GM21360 (cell line): ENCODE data around the gene MEPCE.

Source experiments
- ATAC-seq: cut with Tn5 transposase; IDR thresholded peaks from one replicate; pipeline ENCODE4 v1.9.1; 2021; ENCODE audit warnings: mild to moderate bottlenecking, moderate library complexity; ENCODE audit not compliant: unreplicated experiment

Gene MEPCE

GRCh38 chr7:100457033-100457432 is 27.4 kb downstream of the MEPCE start:
- ATAC-seq = no peak

GRCh38 chr7:100464210-100464660 is 34.6 kb downstream of the MEPCE start, which contains the start of gene SPACDR:
Gene SPACDR, minus strand, starts transcription at chr7:100464260. Its CDS starts 235 bp downstream, at chr7:100464025.
- no peak for ATAC-seq

- no peak for ATAC-seq
These were observed 35.2 kb downstream of the MEPCE start for GRCh38 chr7:100464791-100465190.

- no peak for ATAC-seq
These were observed 35.7 kb downstream of the MEPCE start for GRCh38 chr7:100465299-100465698.

GRCh38 chr7:100465702-100466311 is 36.2 kb downstream of the MEPCE start:
- no peak for ATAC-seq

- ATAC-seq = no peak
These were observed 37.3 kb downstream of the MEPCE start for GRCh38 chr7:100466653-100467605.

- ATAC-seq = no peak
These were observed 38.2 kb downstream of the MEPCE start for GRCh38 chr7:100467638-100468373.

GRCh38 chr7:100469227-100470044 is 39.8 kb downstream of the MEPCE start:
- peak; percentile 50 for ATAC-seq

- ATAC-seq = no peak
These were observed 41.4 kb downstream of the MEPCE start for GRCh38 chr7:100471021-100471420.

GRCh38 chr7:100472121-100472851 is 42.7 kb downstream of the MEPCE start:
- ATAC-seq = no peak

GRCh38 chr7:100472854-100473499 is 43.3 kb downstream of the MEPCE start:
- ATAC-seq = no peak

- ATAC-seq = no peak
These were observed 45.9 kb downstream of the MEPCE start for GRCh38 chr7:100475549-100475948.

GRCh38 chr7:100476101-100476780 is 46.6 kb downstream of the MEPCE start:
- ATAC-seq = no peak

GRCh38 chr7:100476903-100477870 is 47.6 kb downstream of the MEPCE start:
- ATAC-seq = no peak

- no peak for ATAC-seq
These were observed 48.2 kb downstream of the MEPCE start for GRCh38 chr7:100477871-100478267.

GRCh38 chr7:100478958-100479660 is 49.5 kb downstream of the MEPCE start, which contains the start of gene TSC22D4:
Gene TSC22D4, minus strand, starts transcription at chr7:100479214. Its CDS starts 1,176 bp downstream, at chr7:100478038.
- ATAC-seq = peak; percentile 48

- no peak for ATAC-seq
These were observed 51.8 kb downstream of the MEPCE start for GRCh38 chr7:100481466-100481865.
